GM12878 (cell line): ENCODE results near the gene ERVFRD-1. TPM values are rescaled to one million over a fixed set of nuclear protein-coding genes. Genes with fewer than 3 reads are reported as not detected.

ENCODE experiments used
- BCL11A ChIP-seq: IDR thresholded peaks from 2 replicates; pipeline ENCODE4 v1.6.1; 2011; ENCODE audit warnings: low read depth, low read length
- CBX5 ChIP-seq: sonication (generic); IDR thresholded peaks from 2 replicates; pipeline ENCODE4 v1.6.1; 2016; ENCODE audit warnings: low read depth, moderate library complexity, mild to moderate bottlenecking, inconsistent platforms
- DPF2 ChIP-seq: fragments of 450-650 bp; IDR thresholded peaks from 2 replicates; pipeline ENCODE4 v1.6.1; 2017; ENCODE audit warnings: mild to moderate bottlenecking
- EP300 ChIP-seq, 2 experiments: fragments of 150-350 bp in 1 of 2; IDR thresholded peaks; 2 replicates each; pipeline ENCODE4 v1.6.1; 2011 to 2012; ENCODE audit warnings: low read depth in 2 of 2, low read length in 2 of 2, borderline replicate concordance in 1 of 2, improper control_type of control experiment in 1 of 2, inconsistent platforms in 1 of 2; ENCODE audit not compliant: control insufficient read depth in 1 of 2
- IKZF1 ChIP-seq: fragments of 450-650 bp; conservative IDR thresholded peaks from 2 replicates; pipeline ENCODE4 v1.6.1; 2017; ENCODE audit warnings: antibody characterized with exemption, mild to moderate bottlenecking
- NBN ChIP-seq: fragments of 450-650 bp; IDR thresholded peaks from 2 replicates; pipeline ENCODE4 v1.6.1; 2016
- NFYB ChIP-seq: IDR thresholded peaks from 2 replicates; pipeline ENCODE4 v1.6.1; 2011; ENCODE audit warnings: low read depth, mild to moderate bottlenecking, low read length, improper control_type of control experiment, moderate library complexity; ENCODE audit not compliant: insufficient read depth
- PAX8 ChIP-seq: fragments of 450-650 bp; IDR thresholded peaks from 2 replicates; pipeline ENCODE4 v1.6.1; 2017; ENCODE audit warnings: mild to moderate bottlenecking, moderate library complexity
- POLR2AphosphoS5 ChIP-seq: IDR thresholded peaks from 2 replicates; pipeline ENCODE4 v1.6.1; 2011; ENCODE audit warnings: mild to moderate bottlenecking, low read length, inconsistent platforms
- RFX5 ChIP-seq: IDR thresholded peaks from 2 replicates; pipeline ENCODE4 v1.6.1; 2011; ENCODE audit warnings: low read depth, low read length, improper control_type of control experiment
- SREBF1 ChIP-seq: IDR thresholded peaks from 2 replicates; pipeline ENCODE4 v1.6.1; 2012; ENCODE audit warnings: mild to moderate bottlenecking, low read length
- SUZ12 ChIP-seq: fragments of 200-600 bp; sonication (generic); IDR thresholded peaks from one replicate; pipeline ENCODE4 v1.6.1; 2018; ENCODE audit warnings: antibody characterized with exemption, mild to moderate bottlenecking; ENCODE audit not compliant: unreplicated experiment
- TCF7 ChIP-seq: IDR thresholded peaks from 2 replicates; pipeline ENCODE4 v1.6.1; 2014; ENCODE audit warnings: antibody characterized with exemption, borderline replicate concordance
- ZNF24 ChIP-seq: fragments of 450-650 bp; IDR thresholded peaks from 2 replicates; pipeline ENCODE4 v1.6.1; 2017; ENCODE audit warnings: antibody characterized with exemption, mild to moderate bottlenecking
- polyA plus RNA-seq, 11 experiments: library from polyadenylated mRNA; depleted of rRNA in 4 of 11; unstranded in 6 of 11; stranded (reverse) in 5 of 11; fragments of >200 nt; fragmentation: Nextera tagmentation in 4 of 11; fragmentation: Illumina TruSeq in 1 of 11; extraction: Ambion mirVana in 4 of 11; extraction: Trizol in 1 of 11; gene quantifications; 1 replicate in 1 of 11; 2 replicates in 10 of 11; pipeline versions ENCODE4 v1.2.1 to v1.2.3, GENCODE V29; 2011 to 2016; ENCODE audit warnings: inconsistent platforms in 2 of 11, missing spikeins in 2 of 11, low read depth in 1 of 11
- total RNA-seq, 4 experiments: library from RNA; depleted of rRNA in 3 of 4; stranded (reverse); fragments of >200 nt in 3 of 4; fragmentation: Illumina TruSeq in 1 of 4; extraction: Trizol in 1 of 4; gene quantifications; 2 replicates each; pipeline versions ENCODE4 v1.2.1 to v1.2.3, GENCODE V29; 2013 to 2021
- TF ChIP-seq, protein P1 (sequence below): IDR thresholded peaks from 2 replicates; pipeline ENCODE4 v1.6.1; 2011; ENCODE audit warnings: mild to moderate bottlenecking, low read depth, low read length, moderate library complexity; ENCODE audit not compliant: insufficient replicate concordance
- TF ChIP-seq, protein P2 (sequence below): IDR thresholded peaks from 2 replicates; pipeline ENCODE4 v1.6.1; 2012; ENCODE audit warnings: low read depth, low read length, improper control_type of control experiment
- TF ChIP-seq, protein P3 (sequence below): fragments of 450-650 bp; IDR thresholded peaks from 2 replicates; pipeline ENCODE4 v1.6.1; 2017; ENCODE audit warnings: mild to moderate bottlenecking, moderate library complexity
- TF ChIP-seq, protein P4 (sequence below): fragments of 150-350 bp; IDR thresholded peaks from 2 replicates; pipeline ENCODE4 v1.6.1; 2014; ENCODE audit warnings: mild to moderate bottlenecking, low read depth, low read length
- TF ChIP-seq, protein P5 (sequence below): fragments of 450-650 bp; IDR thresholded peaks from 2 replicates; pipeline ENCODE4 v1.6.1; 2017; ENCODE audit warnings: mild to moderate bottlenecking, low read depth, inconsistent platforms; ENCODE audit not compliant: poor library complexity, severe bottlenecking

The ERVFRD-1 gene
- total and polyA plus RNA-seq, 10 of the 15 experiments (the other 5 are each of a cell fraction or from before 2014, with no cell fraction given) = 0.03 to 0.11 (median 0.07) TPM; not detected in 7

DNA sequence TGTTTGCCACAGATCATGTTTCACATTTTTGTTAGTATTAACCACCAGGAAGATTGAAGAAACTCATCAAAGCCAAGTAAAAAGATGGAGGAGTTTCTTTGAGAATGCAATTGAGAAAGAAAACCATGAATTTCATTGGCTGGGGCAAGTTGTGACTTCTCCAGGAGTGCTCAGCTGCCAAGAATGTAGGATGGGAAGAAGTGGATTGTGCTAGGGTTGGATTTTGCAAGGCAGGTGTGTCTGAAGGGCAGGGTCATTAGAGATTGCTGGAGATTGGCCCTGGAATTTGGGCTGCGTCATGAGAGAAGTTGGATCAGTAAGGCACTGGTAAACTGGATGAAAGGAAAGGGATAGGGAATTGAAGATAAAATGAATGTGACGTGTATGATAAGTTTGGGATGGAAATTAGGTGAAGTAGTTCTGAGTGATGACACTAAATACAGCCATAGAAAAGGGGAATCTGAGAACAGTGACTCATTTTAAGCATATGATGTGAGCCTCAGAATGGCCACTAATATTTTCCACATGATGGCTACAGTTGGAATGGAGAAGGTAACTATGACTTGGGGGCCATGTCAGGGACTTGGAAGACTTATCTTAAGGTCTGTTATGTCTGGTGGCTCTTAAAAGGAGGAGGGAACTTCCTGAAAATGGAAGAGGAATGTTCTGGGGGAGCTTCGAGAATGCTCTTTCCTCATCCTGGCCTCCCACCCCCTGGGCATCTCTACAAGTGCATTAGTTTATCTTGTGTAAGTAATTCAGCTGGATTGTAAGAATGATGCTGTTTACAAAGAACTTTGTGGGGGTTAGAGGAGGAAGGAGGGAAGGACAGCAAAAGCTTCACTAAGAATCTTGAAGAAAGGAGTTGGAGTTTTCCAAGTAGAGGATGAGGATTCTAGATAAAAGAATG, 27.8 kb upstream of the ERVFRD-1 start (continued):
- TF ChIP-seq, protein P1, sequence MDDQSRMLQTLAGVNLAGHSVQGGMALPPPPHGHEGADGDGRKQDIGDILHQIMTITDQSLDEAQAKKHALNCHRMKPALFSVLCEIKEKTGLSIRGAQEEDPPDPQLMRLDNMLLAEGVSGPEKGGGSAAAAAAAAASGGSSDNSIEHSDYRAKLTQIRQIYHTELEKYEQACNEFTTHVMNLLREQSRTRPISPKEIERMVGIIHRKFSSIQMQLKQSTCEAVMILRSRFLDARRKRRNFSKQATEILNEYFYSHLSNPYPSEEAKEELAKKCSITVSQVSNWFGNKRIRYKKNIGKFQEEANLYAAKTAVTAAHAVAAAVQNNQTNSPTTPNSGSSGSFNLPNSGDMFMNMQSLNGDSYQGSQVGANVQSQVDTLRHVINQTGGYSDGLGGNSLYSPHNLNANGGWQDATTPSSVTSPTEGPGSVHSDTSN = no peak
- TF ChIP-seq CBX5 = no peak
- TF ChIP-seq TCF7 = no peak
- TF ChIP-seq BCL11A = peak; percentile 59; the same call in 1 of the 2 replicates
- peak; percentile 36; the same call in 1 of the 2 replicates for TF ChIP-seq DPF2
- no peak for TF ChIP-seq SREBF1
- peak; percentile 51; the same call in 1 of the 2 replicates for TF ChIP-seq NBN
- TF ChIP-seq PAX8 = no peak
- 0 out of 4 replicates have a peak, but pooled peaks of 1 of the 2 experiments have one; percentile 36 for TF ChIP-seq EP300 (IDR thresholded peaks at IDR 0.05; ENCODE audit: borderline replicate concordance in 1 of 2, control insufficient read depth in 1 of 2, low read depth in 2 of 2, low read length in 2 of 2)
- TF ChIP-seq, protein P2, sequence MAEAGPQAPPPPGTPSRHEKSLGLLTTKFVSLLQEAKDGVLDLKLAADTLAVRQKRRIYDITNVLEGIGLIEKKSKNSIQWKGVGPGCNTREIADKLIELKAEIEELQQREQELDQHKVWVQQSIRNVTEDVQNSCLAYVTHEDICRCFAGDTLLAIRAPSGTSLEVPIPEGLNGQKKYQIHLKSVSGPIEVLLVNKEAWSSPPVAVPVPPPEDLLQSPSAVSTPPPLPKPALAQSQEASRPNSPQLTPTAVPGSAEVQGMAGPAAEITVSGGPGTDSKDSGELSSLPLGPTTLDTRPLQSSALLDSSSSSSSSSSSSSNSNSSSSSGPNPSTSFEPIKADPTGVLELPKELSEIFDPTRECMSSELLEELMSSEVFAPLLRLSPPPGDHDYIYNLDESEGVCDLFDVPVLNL = no peak
- no peak for TF ChIP-seq NFYB
- no peak for TF ChIP-seq RFX5
- TF ChIP-seq, protein P3, sequence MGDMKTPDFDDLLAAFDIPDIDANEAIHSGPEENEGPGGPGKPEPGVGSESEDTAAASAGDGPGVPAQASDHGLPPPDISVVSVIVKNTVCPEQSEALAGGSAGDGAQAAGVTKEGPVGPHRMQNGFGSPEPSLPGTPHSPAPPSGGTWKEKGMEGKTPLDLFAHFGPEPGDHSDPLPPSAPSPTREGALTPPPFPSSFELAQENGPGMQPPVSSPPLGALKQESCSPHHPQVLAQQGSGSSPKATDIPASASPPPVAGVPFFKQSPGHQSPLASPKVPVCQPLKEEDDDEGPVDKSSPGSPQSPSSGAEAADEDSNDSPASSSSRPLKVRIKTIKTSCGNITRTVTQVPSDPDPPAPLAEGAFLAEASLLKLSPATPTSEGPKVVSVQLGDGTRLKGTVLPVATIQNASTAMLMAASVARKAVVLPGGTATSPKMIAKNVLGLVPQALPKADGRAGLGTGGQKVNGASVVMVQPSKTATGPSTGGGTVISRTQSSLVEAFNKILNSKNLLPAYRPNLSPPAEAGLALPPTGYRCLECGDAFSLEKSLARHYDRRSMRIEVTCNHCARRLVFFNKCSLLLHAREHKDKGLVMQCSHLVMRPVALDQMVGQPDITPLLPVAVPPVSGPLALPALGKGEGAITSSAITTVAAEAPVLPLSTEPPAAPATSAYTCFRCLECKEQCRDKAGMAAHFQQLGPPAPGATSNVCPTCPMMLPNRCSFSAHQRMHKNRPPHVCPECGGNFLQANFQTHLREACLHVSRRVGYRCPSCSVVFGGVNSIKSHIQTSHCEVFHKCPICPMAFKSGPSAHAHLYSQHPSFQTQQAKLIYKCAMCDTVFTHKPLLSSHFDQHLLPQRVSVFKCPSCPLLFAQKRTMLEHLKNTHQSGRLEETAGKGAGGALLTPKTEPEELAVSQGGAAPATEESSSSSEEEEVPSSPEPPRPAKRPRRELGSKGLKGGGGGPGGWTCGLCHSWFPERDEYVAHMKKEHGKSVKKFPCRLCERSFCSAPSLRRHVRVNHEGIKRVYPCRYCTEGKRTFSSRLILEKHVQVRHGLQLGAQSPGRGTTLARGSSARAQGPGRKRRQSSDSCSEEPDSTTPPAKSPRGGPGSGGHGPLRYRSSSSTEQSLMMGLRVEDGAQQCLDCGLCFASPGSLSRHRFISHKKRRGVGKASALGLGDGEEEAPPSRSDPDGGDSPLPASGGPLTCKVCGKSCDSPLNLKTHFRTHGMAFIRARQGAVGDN = no peak
- TF ChIP-seq, protein P4, sequence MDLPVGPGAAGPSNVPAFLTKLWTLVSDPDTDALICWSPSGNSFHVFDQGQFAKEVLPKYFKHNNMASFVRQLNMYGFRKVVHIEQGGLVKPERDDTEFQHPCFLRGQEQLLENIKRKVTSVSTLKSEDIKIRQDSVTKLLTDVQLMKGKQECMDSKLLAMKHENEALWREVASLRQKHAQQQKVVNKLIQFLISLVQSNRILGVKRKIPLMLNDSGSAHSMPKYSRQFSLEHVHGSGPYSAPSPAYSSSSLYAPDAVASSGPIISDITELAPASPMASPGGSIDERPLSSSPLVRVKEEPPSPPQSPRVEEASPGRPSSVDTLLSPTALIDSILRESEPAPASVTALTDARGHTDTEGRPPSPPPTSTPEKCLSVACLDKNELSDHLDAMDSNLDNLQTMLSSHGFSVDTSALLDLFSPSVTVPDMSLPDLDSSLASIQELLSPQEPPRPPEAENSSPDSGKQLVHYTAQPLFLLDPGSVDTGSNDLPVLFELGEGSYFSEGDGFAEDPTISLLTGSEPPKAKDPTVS = no peak
- peak; percentile 61; the same call in 1 of the 2 replicates for TF ChIP-seq IKZF1
- TF ChIP-seq, protein P5, sequence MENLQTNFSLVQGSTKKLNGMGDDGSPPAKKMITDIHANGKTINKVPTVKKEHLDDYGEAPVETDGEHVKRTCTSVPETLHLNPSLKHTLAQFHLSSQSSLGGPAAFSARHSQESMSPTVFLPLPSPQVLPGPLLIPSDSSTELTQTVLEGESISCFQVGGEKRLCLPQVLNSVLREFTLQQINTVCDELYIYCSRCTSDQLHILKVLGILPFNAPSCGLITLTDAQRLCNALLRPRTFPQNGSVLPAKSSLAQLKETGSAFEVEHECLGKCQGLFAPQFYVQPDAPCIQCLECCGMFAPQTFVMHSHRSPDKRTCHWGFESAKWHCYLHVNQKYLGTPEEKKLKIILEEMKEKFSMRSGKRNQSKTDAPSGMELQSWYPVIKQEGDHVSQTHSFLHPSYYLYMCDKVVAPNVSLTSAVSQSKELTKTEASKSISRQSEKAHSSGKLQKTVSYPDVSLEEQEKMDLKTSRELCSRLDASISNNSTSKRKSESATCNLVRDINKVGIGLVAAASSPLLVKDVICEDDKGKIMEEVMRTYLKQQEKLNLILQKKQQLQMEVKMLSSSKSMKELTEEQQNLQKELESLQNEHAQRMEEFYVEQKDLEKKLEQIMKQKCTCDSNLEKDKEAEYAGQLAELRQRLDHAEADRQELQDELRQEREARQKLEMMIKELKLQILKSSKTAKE = no peak
- TF ChIP-seq SUZ12 = no peak
- no peak for TF ChIP-seq ZNF24
- no peak for TF ChIP-seq POLR2AphosphoS5
